ENCODE data around the gene CHRNB4. TPM values are rescaled to one million over a fixed set of nuclear protein-coding genes. Genes with fewer than 3 reads are reported as not detected.

The CHRNB4 gene
- total and polyA plus RNA-seq, 2 donors (not counting 3 experiments of a cell fraction or from before 2014, with no cell fraction given): 0.08 TPM; not detected in 1

DNA sequence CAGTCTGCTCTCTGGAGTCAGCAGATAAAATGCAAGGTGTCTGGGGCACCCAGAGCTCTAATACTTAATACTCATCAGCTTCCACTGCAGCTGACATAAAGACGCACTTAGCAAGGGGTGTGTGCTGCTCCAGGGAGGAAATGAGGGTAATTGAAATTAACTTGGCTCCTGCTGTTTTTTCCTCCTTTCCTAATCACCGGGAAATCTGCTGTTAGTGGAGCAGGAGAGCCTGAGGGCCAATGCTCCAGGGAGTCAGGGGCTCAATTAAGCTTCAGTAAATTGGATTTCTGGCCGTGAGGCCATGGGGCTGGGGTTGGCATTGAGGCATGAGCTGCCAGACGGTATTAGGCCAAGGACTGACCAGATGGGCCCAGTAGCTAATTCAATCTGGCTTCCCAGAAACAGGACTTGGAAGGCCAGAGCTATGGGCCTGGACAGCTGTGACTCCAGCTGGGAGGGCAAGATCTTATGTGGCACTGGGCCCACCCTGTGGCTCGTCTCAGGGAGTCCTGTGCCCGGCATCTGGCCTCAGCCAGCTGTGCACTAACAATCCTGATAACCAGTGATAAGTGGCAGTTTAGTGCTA, 30.7 kb upstream of the CHRNB4 start:
- ChIA-PET POLR2A (no interaction called here), CTCF (interaction anchor here (0.7 to 1.0 kb wide), 2 partner anchors 16 to 52 kb away, joined by 3 read pairs; no protein-coding TSS in a partner anchor)
- H2AFZ ChIP-seq (ENCODE audit: low read depth, low read length): no peak overlapping the region
- no peaks in the 10 kb centered on the region for H3K4me1 ChIP-seq (ENCODE audit: control insufficient read depth, extremely low read depth, insufficient read depth, low read length)
- no peaks in the 10 kb centered on the region for H4K20me1 ChIP-seq (replicated peaks; ENCODE audit: control insufficient read depth, extremely low read depth, insufficient read depth, low read length)
- no peaks in the 10 kb centered on the region for H3K9me1 ChIP-seq (replicated peaks; ENCODE audit: control insufficient read depth, extremely low read depth, insufficient read depth, low read length)
- no peaks in the 10 kb centered on the region for H3K36me3 ChIP-seq (ENCODE audit: control insufficient read depth in 2 of 2, extremely low read depth in 1 of 2, insufficient read depth in 2 of 2, low read length in 2 of 2)
- intact Hi-C loops (cut with micrococcal nuclease): no loop called here
- DNase-seq (ENCODE audit: low read depth, low spot score) (no peak), FAIRE-seq (no peak)
- H3K27me3 ChIP-seq (ENCODE audit: control insufficient read depth in 2 of 2, insufficient read depth in 2 of 2, low read length in 2 of 2): peaks cover 0 to 2% of the 10 kb centered on the region in 2 experiments
- TF ChIP-seq, protein P1, sequence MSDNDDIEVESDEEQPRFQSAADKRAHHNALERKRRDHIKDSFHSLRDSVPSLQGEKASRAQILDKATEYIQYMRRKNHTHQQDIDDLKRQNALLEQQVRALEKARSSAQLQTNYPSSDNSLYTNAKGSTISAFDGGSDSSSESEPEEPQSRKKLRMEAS (IDR thresholded peaks at IDR 0.05; ENCODE audit: insufficient read depth, insufficient read length): no peak
- TF ChIP-seq POLR2AphosphoS5 (IDR thresholded peaks at IDR 0.05; ENCODE audit: insufficient read depth, low read depth, low read length) (no peak), MYC (IDR thresholded peaks at IDR 0.05; ENCODE audit: low read depth, low read length) (no peak), JUN (IDR thresholded peaks at IDR 0.05; ENCODE audit: borderline replicate concordance, insufficient read depth, insufficient read length, low read depth) (no peak), GATA2 (IDR thresholded peaks at IDR 0.05; ENCODE audit: insufficient read depth, insufficient read length, low read depth, low read length) (no peak), FOS (IDR thresholded peaks at IDR 0.05; ENCODE audit: borderline replicate concordance, insufficient read depth, low read length) (no peak), EZH2 (IDR thresholded peaks at IDR 0.05; ENCODE audit: borderline replicate concordance, low read depth, low read length, severe bottlenecking) (no peak), POLR2A (IDR thresholded peaks at IDR 0.05; ENCODE audit: low read depth, low read length) (no peak)
- TF ChIP-seq, protein P2, sequence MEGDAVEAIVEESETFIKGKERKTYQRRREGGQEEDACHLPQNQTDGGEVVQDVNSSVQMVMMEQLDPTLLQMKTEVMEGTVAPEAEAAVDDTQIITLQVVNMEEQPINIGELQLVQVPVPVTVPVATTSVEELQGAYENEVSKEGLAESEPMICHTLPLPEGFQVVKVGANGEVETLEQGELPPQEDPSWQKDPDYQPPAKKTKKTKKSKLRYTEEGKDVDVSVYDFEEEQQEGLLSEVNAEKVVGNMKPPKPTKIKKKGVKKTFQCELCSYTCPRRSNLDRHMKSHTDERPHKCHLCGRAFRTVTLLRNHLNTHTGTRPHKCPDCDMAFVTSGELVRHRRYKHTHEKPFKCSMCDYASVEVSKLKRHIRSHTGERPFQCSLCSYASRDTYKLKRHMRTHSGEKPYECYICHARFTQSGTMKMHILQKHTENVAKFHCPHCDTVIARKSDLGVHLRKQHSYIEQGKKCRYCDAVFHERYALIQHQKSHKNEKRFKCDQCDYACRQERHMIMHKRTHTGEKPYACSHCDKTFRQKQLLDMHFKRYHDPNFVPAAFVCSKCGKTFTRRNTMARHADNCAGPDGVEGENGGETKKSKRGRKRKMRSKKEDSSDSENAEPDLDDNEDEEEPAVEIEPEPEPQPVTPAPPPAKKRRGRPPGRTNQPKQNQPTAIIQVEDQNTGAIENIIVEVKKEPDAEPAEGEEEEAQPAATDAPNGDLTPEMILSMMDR (IDR thresholded peaks at IDR 0.05; ENCODE audit: extremely low read depth in 1 of 2, insufficient read depth in 1 of 2, low read depth in 1 of 2, low read length in 2 of 2): no peak
- dilution Hi-C loops (cut with MboI; ENCODE audit: extremely low pct_ligation_motif_present, low sequenced_read_pairs): no loop called here
- no peaks in the 10 kb centered on the region for H3K79me2 ChIP-seq (ENCODE audit: control insufficient read depth, insufficient read depth, low read length)
- no peak overlapping the region for H3K9ac ChIP-seq (replicated peaks; ENCODE audit: extremely low read depth, insufficient read depth, low read length)
- no peaks in the 10 kb centered on the region for H3K9me3 ChIP-seq (replicated peaks; ENCODE audit: control insufficient read depth, insufficient read depth, low read length)
- H3K4me2 ChIP-seq (ENCODE audit: insufficient read depth, low read length): no peak overlapping the region
- no TSS peak for BruUV-seq (replicated peaks)
- no peak overlapping the region for H3K4me3 ChIP-seq (replicated peaks in 1 of 3; ENCODE audit: insufficient read depth in 1 of 3, low read depth in 1 of 3, low read length in 3 of 3)
- H3K27ac ChIP-seq (ENCODE audit: insufficient read depth, low read depth, low read length): no peak overlapping the region

Measured in endothelial cell of umbilical vein (primary cell).